ENCODE data around the gene FBH1.

DNA sequence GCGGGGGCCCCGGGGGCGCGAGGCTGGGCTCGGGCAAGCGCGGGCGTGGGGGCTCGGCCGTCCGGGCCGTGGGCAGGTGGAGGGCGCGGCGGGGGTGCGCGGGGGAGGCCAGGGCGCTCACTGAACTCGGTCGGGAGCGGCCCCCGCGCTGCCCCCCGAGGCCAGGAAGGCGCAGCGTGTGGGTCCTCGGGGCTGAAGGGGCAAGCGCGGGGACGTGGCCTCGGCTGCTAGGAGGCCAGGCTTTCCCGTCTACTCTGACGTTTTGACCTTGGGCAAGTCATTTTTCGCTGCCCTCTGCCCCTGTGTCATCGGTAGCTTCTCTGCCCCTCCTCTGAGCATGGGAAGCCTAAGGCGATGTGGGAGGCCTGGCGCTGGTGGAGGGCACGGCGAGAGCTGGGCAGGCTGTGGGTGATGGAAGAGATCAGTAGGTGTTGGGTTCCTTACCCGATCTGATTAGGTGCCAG is 441 bp downstream of the FBH1 start:
- TF ChIP-seq EZH2 (IDR thresholded peaks at IDR 0.05; ENCODE audit: low read length, unreplicated experiment) (no peak), CTCF (conservative IDR thresholded peaks at IDR 0.05; ENCODE audit: low read depth, low read length) (no peak), EZH2phosphoT487 (IDR thresholded peaks at IDR 0.05; ENCODE audit: borderline replicate concordance, low read length) (no peak)
